Loucy (cell line): Measurements from ENCODE around the gene DAPK1.

Experiments used
- H2AFZ ChIP-seq: fragments of 200-600 bp; sonication (generic); 2 replicates; pipeline ENCODE4 v1.6.0; 2016; ENCODE audit warnings: antibody characterized with exemption, mild to moderate bottlenecking, low read length, moderate library complexity
- H3F3A ChIP-seq: fragments of 200-600 bp; 2 replicates; pipeline ENCODE4 v1.6.0; 2016; ENCODE audit warnings: antibody characterized with exemption, low read depth, mild to moderate bottlenecking
- H3K27me3 ChIP-seq: fragments of 200-600 bp; sonication (generic); 2 replicates; pipeline ENCODE4 v1.6.1; 2014; ENCODE audit warnings: low read length, mild to moderate bottlenecking; ENCODE audit not compliant: insufficient read depth, poor library complexity, severe bottlenecking
- H3K36me3 ChIP-seq: fragments of 200-600 bp; sonication (generic); 2 replicates; pipeline ENCODE4 v1.6.1; 2016; ENCODE audit warnings: low read length; ENCODE audit not compliant: insufficient read depth
- H3K4me1 ChIP-seq: fragments of 200-600 bp; sonication (generic); 2 replicates; pipeline ENCODE4 v1.5.1; 2014; ENCODE audit warnings: low read length, mild to moderate bottlenecking; ENCODE audit not compliant: insufficient read depth, poor library complexity, severe bottlenecking
- H3K4me2 ChIP-seq: fragments of 200-600 bp; sonication (generic); 2 replicates; pipeline ENCODE4 v1.6.0; 2014; ENCODE audit warnings: antibody characterized with exemption, low read length, low read depth, mild to moderate bottlenecking; ENCODE audit not compliant: poor library complexity, severe bottlenecking
- H3K4me3 ChIP-seq: fragments of 200-600 bp; sonication (generic); 2 replicates; pipeline ENCODE4 v1.5.1; 2014; ENCODE audit warnings: low read length, mild to moderate bottlenecking, mixed read lengths; ENCODE audit not compliant: poor library complexity, severe bottlenecking
- H3K79me2 ChIP-seq: fragments of 200-600 bp; sonication (generic); 2 replicates; pipeline ENCODE4 v1.6.1; 2014; ENCODE audit warnings: low read length; ENCODE audit not compliant: insufficient read depth
- H3K9ac ChIP-seq: fragments of 200-600 bp; sonication (generic); 2 replicates; pipeline ENCODE4 v1.6.0; 2014; ENCODE audit warnings: mild to moderate bottlenecking, low read depth, low read length, moderate library complexity; ENCODE audit not compliant: poor library complexity, severe bottlenecking
- H3K9me2 ChIP-seq: fragments of 200-600 bp; sonication (generic); replicated peaks from 2 replicates; pipeline ENCODE4 v1.6.1; 2016; ENCODE audit warnings: low read depth, low read length, mixed read lengths
- H3K9me3 ChIP-seq: fragments of 200-600 bp; sonication (generic); 2 replicates; pipeline ENCODE4 v1.6.1; 2014; ENCODE audit warnings: mild to moderate bottlenecking, antibody characterized with exemption, low read length, low read depth; ENCODE audit not compliant: insufficient read depth
- H4K20me1 ChIP-seq: fragments of 200-600 bp; sonication (generic); 2 replicates; pipeline ENCODE4 v1.6.0; 2014; ENCODE audit warnings: antibody characterized with exemption, low read length, mild to moderate bottlenecking; ENCODE audit not compliant: insufficient read depth, poor library complexity, severe bottlenecking
- EZH2phosphoT487 ChIP-seq: fragments of 200-600 bp; IDR thresholded peaks from 2 replicates; pipeline ENCODE4 v1.6.1; 2018; ENCODE audit warnings: antibody characterized with exemption, mild to moderate bottlenecking, moderate library complexity, borderline replicate concordance
- TF ChIP-seq, protein P1 (sequence below): fragments of 200-600 bp; sonication (generic); conservative IDR thresholded peaks from 2 replicates; pipeline ENCODE4 v1.5.1; 2014; ENCODE audit warnings: mild to moderate bottlenecking, antibody characterized with exemption, low read length

The DAPK1 gene

DNA sequence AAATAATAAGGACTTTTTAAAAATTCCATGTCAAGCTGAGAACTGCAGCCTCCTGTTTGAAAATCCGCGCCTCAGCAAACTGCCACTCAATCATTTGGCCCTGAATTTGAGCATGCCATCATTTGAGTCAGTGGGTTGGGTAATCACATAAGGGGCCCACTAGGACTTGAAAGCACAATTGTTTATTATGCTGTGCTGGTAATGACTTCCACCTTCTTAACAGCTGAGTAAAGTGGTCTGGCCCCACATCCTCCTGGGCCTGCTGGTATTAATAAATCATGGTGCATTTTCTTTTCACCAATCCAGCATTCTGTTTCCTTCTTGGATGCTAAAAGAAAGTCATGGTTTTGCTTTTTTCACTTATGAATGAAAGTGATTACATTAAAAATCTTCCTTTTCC is 125.3 kb downstream of the DAPK1 start:
- no peak for TF ChIP-seq EZH2phosphoT487
- TF ChIP-seq, protein P1, sequence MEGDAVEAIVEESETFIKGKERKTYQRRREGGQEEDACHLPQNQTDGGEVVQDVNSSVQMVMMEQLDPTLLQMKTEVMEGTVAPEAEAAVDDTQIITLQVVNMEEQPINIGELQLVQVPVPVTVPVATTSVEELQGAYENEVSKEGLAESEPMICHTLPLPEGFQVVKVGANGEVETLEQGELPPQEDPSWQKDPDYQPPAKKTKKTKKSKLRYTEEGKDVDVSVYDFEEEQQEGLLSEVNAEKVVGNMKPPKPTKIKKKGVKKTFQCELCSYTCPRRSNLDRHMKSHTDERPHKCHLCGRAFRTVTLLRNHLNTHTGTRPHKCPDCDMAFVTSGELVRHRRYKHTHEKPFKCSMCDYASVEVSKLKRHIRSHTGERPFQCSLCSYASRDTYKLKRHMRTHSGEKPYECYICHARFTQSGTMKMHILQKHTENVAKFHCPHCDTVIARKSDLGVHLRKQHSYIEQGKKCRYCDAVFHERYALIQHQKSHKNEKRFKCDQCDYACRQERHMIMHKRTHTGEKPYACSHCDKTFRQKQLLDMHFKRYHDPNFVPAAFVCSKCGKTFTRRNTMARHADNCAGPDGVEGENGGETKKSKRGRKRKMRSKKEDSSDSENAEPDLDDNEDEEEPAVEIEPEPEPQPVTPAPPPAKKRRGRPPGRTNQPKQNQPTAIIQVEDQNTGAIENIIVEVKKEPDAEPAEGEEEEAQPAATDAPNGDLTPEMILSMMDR: no peak
- H3K36me3 ChIP-seq: peaks cover 4% of the 10 kb centered on the region; the same call in 1 of the 2 replicates

DNA sequence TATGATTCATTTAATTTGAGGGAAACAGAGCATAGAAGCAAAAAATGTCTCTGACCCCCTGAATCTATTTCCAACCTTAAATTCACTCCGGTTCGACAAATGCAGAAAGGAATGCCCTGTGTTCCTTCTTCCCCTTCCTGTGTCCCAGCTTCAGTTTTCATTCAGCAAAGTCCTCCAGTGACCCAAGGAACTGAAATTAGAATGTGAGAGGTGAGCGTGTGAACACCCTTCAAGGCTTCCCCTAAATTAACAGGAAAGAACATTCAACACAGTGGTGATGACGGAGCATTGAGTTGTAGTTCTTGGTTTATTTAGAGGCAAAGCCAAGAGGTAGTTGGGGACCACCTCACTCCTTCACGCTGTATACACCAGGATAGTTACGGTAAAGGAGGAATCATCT is 130.7 kb downstream of the DAPK1 start:
- peaks cover 4% of the 10 kb centered on the region; the same call in 1 of the 2 replicates for H3K36me3 ChIP-seq

More for the DNA sequence above, 125.3 kb downstream of the DAPK1 start:
- no peak overlapping the region for H2AFZ ChIP-seq
- no peaks in the 10 kb centered on the region for H4K20me1 ChIP-seq
- no peaks in the 10 kb centered on the region for H3K79me2 ChIP-seq
- H3K9me3 ChIP-seq: no peaks in the 10 kb centered on the region
- no peaks in the 10 kb centered on the region for H3K27me3 ChIP-seq
- H3K4me3 ChIP-seq: no peak overlapping the region
- H3K9ac ChIP-seq: no peak overlapping the region
- no peaks in the 10 kb centered on the region for H3K4me1 ChIP-seq
- no peak overlapping the region for H3K4me2 ChIP-seq
- no peaks in the 10 kb centered on the region for H3K9me2 ChIP-seq
- H3F3A ChIP-seq: no peaks in the 10 kb centered on the region

GRCh38 chr9:87629104-87629503 is 131.4 kb downstream of the DAPK1 start:
- H4K20me1 ChIP-seq: no peaks in the 10 kb centered on the region
- H3K27me3 ChIP-seq: no peaks in the 10 kb centered on the region
- TF ChIP-seq, protein P1: no peak
- TF ChIP-seq EZH2phosphoT487: no peak
- H3K9ac ChIP-seq: no peak overlapping the region
- no peaks in the 10 kb centered on the region for H3K9me2 ChIP-seq
- H3K36me3 ChIP-seq: peaks cover under 1% of the 10 kb centered on the region; the same call in 1 of the 2 replicates
- H3K79me2 ChIP-seq: no peaks in the 10 kb centered on the region
- no peaks in the 10 kb centered on the region for H3K9me3 ChIP-seq
- no peaks in the 10 kb centered on the region for H3F3A ChIP-seq
- H3K4me2 ChIP-seq: no peak overlapping the region
- H2AFZ ChIP-seq: no peak overlapping the region
- no peak overlapping the region for H3K4me3 ChIP-seq
- no peaks in the 10 kb centered on the region for H3K4me1 ChIP-seq

More for the DNA sequence above, 130.7 kb downstream of the DAPK1 start:
- Histone ChIP-seq H3F3A (no peaks in the 10 kb centered on the region), H3K4me1 (no peaks in the 10 kb centered on the region), H3K4me2 (no peak overlapping the region), H3K9me3 (no peaks in the 10 kb centered on the region), H3K4me3 (no peak overlapping the region), H4K20me1 (no peaks in the 10 kb centered on the region), H3K27me3 (no peaks in the 10 kb centered on the region), H3K9ac (no peak overlapping the region), H3K79me2 (no peaks in the 10 kb centered on the region), H3K9me2 (no peaks in the 10 kb centered on the region), H2AFZ (no peak overlapping the region)
- TF ChIP-seq EZH2phosphoT487: no peak
- TF ChIP-seq, protein P1: no peak
